Fibroblast of peridontal ligament (primary cell): Measurements from ENCODE around the gene FILIP1L.

Experiments
- DNase-seq: peaks from one replicate; pipeline ENCODE4 v3.0.0-alpha.2; 2010; ENCODE audit errors: extremely low read depth

The FILIP1L gene

GRCh38 chr3:99953596-99953995 lies 160.7 kb downstream of the FILIP1L start:
- no peak for DNase-seq

GRCh38 chr3:99952306-99952705 lies 162.0 kb downstream of the FILIP1L start:
- DNase-seq: peak; percentile 87

GRCh38 chr3:99951701-99952100 lies 162.6 kb downstream of the FILIP1L start:
- DNase-seq: no peak

- no peak for DNase-seq
These were observed 163.4 kb downstream of the FILIP1L start for GRCh38 chr3:99950921-99951320.

GRCh38 chr3:99949956-99950670 lies 164.2 kb downstream of the FILIP1L start:
- no peak for DNase-seq

GRCh38 chr3:99948467-99949089 lies 165.7 kb downstream of the FILIP1L start:
- no peak for DNase-seq

- no peak for DNase-seq
These were observed 166.9 kb downstream of the FILIP1L start for GRCh38 chr3:99947356-99947755.

- peak; percentile 61 for DNase-seq
These were observed 168.8 kb downstream of the FILIP1L start for GRCh38 chr3:99945328-99945995.

- no peak for DNase-seq
These were observed 170.2 kb downstream of the FILIP1L start for GRCh38 chr3:99943931-99944761.

- DNase-seq: no peak
These were observed 173.1 kb downstream of the FILIP1L start for GRCh38 chr3:99941211-99941610.

- no peak for DNase-seq
These were observed 174.0 kb downstream of the FILIP1L start for GRCh38 chr3:99940350-99940749.

- peak; percentile 52 for DNase-seq
These were observed 174.4 kb downstream of the FILIP1L start for GRCh38 chr3:99939876-99940275.

GRCh38 chr3:99938270-99938911 lies 175.9 kb downstream of the FILIP1L start:
- DNase-seq: no peak

GRCh38 chr3:99934975-99935797 lies 179.1 kb downstream of the FILIP1L start:
- peak; percentile 49 for DNase-seq

GRCh38 chr3:99933971-99934750 lies 180.1 kb downstream of the FILIP1L start:
- DNase-seq: no peak

- no peak for DNase-seq
These were observed 183.2 kb downstream of the FILIP1L start for GRCh38 chr3:99931059-99931458.

- peak; percentile 39 for DNase-seq
These were observed 184.6 kb downstream of the FILIP1L start for GRCh38 chr3:99929745-99930139.

GRCh38 chr3:99928771-99929744 lies 185.2 kb downstream of the FILIP1L start:
- no peak for DNase-seq
